Renal cortical epithelial cell (primary cell): ENCODE measurements around the gene HAP1. TPM values are rescaled to one million over a fixed set of nuclear protein-coding genes. Genes with fewer than 3 reads are reported as not detected.
"Not testable (repeated sequence)": the region's sequence is repeated elsewhere in the genome, so short reads cannot be mapped to it uniquely, and the experiment has no call there.

Source experiments
- DNase-seq: peaks from one replicate; pipeline ENCODE4 v3.0.0-alpha.2; 2011; ENCODE audit warnings: low read depth
- total RNA-seq: library from RNA; depleted of rRNA; stranded (reverse); fragments of >200 nt; gene quantifications from 2 replicates; pipeline ENCODE4 v1.2.3, GENCODE V29; 2014

HAP1 gene
- total RNA-seq, 1 donor from 2014 or later, result 0.45 TPM

- no peak for DNase-seq
Observed at GRCh38 chr17:41691031-41691777, 43.2 kb downstream of the HAP1 start.

- DNase-seq, result no peak
Observed at GRCh38 chr17:41690497-41690896, 43.9 kb downstream of the HAP1 start.

DNA sequence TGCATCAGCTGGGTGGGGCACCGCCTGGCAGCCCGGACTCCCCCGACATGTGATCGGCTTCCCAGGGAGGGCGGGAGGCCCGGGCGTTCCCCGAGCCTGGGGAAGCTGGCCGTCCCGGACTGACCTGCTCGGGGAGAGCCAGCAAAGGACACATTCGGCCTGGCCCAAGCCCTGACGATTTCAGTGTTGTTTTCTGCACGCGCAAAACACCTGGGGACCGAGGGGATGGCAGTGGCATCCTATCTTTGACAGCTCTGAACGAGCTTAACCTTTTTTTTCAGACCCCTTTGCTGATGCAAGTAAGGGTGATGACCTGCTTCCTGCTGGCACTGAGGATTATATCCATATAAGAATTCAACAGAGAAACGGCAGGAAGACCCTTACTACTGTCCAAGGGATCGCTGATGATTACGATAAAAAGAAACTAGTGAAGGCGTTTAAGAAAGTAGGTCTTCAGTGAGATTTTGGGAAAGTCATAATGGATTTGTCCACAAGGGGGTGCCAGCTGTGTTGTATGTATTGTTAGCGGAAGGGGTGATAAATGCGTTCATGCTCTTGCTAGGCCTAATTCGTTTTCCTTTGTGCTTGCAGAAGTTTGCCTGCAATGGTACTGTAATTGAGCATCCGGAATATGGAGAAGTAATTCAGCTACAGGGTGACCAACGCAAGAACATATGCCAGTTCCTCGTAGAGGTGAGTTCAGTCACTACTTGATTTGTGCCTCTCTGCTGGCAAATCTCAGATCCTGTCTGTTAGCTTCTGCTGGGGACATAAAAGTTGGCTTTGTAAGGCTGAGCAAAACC, 44.7 kb downstream of the HAP1 start:
- DNase-seq, result peak; percentile 57

- peak; percentile 98 for DNase-seq
Observed at GRCh38 chr17:41688641-41689496, 45.6 kb downstream of the HAP1 start, which contains the start of gene EIF1. Gene EIF1, plus strand, starts transcription at chr17:41688885. Its CDS starts 154 bp downstream, at chr17:41689039.

GRCh38 chr17:41687828-41688640, 46.4 kb downstream of the HAP1 start:
- peak; percentile 66 for DNase-seq

GRCh38 chr17:41686281-41686680, 48.2 kb downstream of the HAP1 start:
- DNase-seq, result no peak

- not testable (repeated sequence) for DNase-seq
Observed at GRCh38 chr17:41685753-41686152, 48.7 kb downstream of the HAP1 start.

DNA sequence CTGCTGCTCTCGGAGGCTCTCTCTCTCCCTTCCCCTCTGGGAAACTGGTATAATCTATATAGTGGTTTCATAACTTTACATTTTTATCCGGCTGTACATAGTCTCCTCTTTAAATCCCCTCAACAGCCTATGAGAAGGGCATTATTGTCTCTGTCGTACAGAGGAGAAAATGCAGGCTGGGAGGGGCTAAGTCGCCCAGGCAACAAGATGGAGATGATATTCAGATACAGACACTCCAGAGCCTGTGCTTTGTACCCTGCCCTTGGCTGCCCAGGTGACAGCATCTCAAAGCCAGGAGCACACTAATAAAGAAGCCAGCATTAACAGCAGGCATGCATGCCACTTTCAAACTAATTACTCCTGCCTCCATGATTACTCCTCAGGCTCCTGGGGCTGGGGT, 50.4 kb downstream of the HAP1 start:
- DNase-seq, result no peak

GRCh38 chr17:41683441-41684007, 50.9 kb downstream of the HAP1 start:
- DNase-seq, result no peak

DNA sequence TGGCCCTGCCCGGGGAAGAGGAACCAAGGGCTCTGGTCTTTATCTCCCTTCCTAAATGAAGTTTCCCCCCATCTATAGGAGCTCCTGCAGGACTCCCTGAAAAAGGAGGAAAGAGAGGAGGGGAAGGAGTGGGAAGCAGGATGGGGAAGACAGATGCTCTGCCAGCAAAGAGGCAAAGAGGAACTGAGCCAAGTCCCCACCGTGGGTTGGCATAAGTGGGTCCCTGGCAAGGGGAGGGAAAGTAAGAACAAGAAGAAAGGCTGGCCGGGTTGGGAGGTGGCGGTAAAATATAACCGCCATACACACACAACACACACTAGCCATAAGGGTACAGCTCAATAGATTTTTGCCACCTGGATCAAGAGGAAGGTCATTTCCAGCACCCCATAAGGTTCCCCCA, 51.8 kb downstream of the HAP1 start:
- no peak for DNase-seq

- DNase-seq, result no peak
Observed at GRCh38 chr17:41681776-41682175, 52.7 kb downstream of the HAP1 start.

- no peak for DNase-seq
Observed at GRCh38 chr17:41680426-41681040, 53.9 kb downstream of the HAP1 start.

DNA sequence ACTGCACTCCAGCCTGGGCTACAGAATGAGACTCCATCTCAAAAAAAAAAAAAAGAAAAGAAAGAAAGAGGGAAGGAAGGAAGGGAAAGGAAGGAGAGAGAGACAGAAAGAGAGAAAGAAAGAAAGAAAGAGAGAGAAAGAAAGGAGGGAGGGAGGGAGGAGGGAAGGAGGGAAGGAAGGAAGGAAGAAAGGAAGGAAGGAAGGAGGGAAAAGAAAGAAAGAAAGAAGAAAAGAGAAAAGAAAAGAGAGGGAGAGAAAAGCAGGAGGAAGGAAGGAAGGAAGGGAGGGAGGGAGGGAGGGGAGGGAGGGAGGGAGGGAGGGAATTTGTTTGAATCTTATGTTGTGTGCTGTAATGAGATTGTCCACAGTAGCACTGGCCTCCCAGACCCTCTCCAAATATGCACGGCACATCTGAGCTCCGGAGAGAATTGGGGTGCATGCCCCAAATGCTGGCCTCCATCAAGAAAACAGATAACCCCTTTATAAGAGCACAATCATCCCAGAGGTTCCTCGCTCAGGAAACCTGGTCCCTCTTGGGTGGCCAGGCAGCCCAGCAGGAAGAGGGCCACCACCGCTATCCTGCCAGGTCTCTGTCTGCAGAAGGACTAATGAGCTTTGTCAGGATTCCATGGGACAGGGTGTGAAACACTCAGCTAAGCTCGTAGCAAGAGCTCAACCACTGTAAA, 54.6 kb downstream of the HAP1 start:
- no peak for DNase-seq

- DNase-seq, result peak; percentile 98
Observed at GRCh38 chr17:41678907-41679739, 55.3 kb downstream of the HAP1 start.

DNA sequence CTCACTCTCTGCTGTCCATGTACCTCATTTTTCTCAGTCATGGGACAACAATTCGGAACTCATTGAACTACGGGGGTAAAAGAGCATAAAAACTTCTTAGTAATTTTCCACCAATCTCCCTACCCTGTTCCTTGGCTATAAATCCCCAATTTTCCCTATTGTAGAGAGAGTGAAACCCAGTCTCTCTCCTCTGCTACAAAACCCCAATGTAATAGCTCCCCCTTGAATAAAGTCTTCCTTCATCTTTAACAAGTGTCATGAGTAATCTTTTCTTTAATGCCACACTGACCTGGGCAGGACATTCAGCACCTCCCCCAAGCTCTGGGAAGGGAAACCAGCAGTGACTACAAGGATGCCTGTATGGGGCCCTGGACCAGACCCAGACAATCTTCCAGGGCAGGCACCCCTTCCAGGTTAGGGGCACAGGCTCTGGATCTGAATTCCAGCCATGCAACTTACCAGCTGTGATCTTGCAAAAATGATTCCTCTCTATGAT, 56.0 kb downstream of the HAP1 start:
- peak; percentile 85 for DNase-seq

DNA sequence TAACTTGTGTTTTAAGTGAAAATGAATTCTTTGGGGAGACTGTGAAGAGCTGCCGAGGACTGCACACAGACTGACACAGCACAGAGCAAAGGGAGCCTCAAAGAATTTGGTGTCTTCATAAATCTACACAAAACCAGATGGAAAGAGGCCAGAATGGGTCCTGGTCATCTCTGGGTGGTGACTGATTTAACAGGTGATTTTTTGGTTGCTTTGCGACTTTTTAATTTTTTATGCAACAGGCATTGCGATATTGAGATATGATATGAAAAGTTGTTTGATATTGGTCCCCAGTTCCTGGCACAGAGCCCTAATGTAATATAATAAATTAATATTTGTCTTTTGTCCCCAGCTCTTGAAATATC, 58.4 kb downstream of the HAP1 start:
- no peak for DNase-seq

- DNase-seq, result peak; percentile 92
Observed at GRCh38 chr17:41675157-41676057, 59.0 kb downstream of the HAP1 start.
